ENCODE measurements around the gene PFN3.

DNA sequence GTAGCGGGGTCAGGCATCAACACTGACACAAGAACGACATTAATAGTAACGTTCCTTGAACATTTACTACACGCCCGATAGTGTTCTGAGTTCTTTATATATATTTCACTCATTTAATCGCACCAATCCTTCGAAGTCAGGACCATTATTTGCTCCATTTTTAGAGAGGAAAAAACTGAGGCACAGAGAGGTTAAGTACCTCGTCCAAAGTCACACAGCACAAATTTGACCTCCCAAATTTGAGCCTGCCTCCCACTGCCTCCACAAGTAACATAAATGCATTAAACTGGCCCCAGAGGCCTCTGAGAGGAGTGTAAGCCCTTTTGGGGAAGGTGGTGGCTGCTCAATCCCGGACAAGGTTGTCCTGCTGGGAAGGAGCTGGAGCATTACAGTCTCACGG, 36.9 kb downstream of the PFN3 start:
- TF ChIP-seq, protein P1, sequence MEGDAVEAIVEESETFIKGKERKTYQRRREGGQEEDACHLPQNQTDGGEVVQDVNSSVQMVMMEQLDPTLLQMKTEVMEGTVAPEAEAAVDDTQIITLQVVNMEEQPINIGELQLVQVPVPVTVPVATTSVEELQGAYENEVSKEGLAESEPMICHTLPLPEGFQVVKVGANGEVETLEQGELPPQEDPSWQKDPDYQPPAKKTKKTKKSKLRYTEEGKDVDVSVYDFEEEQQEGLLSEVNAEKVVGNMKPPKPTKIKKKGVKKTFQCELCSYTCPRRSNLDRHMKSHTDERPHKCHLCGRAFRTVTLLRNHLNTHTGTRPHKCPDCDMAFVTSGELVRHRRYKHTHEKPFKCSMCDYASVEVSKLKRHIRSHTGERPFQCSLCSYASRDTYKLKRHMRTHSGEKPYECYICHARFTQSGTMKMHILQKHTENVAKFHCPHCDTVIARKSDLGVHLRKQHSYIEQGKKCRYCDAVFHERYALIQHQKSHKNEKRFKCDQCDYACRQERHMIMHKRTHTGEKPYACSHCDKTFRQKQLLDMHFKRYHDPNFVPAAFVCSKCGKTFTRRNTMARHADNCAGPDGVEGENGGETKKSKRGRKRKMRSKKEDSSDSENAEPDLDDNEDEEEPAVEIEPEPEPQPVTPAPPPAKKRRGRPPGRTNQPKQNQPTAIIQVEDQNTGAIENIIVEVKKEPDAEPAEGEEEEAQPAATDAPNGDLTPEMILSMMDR (IDR thresholded peaks at IDR 0.05; ENCODE audit: insufficient read depth, low read depth, low read length), result no peak
- TF ChIP-seq EZH2 (IDR thresholded peaks at IDR 0.05; ENCODE audit: insufficient read depth, low read length), result no peak

Data from astrocyte (in vitro differentiated cells and primary cell).